H9 (cell line): ENCODE results near the gene OGFR. TPM values are rescaled to one million over a fixed set of nuclear protein-coding genes. Genes with fewer than 3 reads are reported as not detected.

Source experiments
- DNase-seq: peaks from one replicate; pipeline ENCODE4 v3.0.0-alpha.2; 2017
- H2AFZ ChIP-seq: one replicate; pipeline ENCODE4 v1.6.1; 2013; ENCODE audit warnings: mild to moderate bottlenecking, low read length, control low read depth, moderate library complexity
- H2AK5ac ChIP-seq: 2 replicates; pipeline ENCODE4 v1.6.1; 2013; ENCODE audit warnings: low read length, control low read depth, mixed read lengths; ENCODE audit not compliant: insufficient read length
- H2BK120ac ChIP-seq: one replicate; pipeline ENCODE4 v1.6.1; 2013; ENCODE audit warnings: low read depth, mild to moderate bottlenecking, low read length, control low read depth, inconsistent platforms; ENCODE audit not compliant: poor library complexity, severe bottlenecking
- H2BK12ac ChIP-seq: 2 replicates; pipeline ENCODE4 v1.6.1; 2013; ENCODE audit warnings: low read length, control low read depth, mixed read lengths, low read depth; ENCODE audit not compliant: insufficient read length
- H2BK15ac ChIP-seq: 2 replicates; pipeline ENCODE4 v1.6.1; 2013; ENCODE audit warnings: low read depth, low read length, control low read depth
- H2BK20ac ChIP-seq: one replicate; pipeline ENCODE4 v1.6.1; 2013; ENCODE audit warnings: low read depth, mild to moderate bottlenecking, low read length, control low read depth, inconsistent platforms; ENCODE audit not compliant: poor library complexity, severe bottlenecking
- H2BK5ac ChIP-seq: 2 replicates; pipeline ENCODE4 v1.6.1; 2013; ENCODE audit warnings: low read length, control low read depth, mixed read lengths; ENCODE audit not compliant: insufficient read length
- H3K14ac ChIP-seq: 2 replicates; pipeline ENCODE4 v1.6.1; 2013; ENCODE audit warnings: low read length, control low read depth; ENCODE audit not compliant: insufficient read depth
- H3K18ac ChIP-seq: 2 replicates; pipeline ENCODE4 v1.6.1; 2013; ENCODE audit warnings: low read depth, mild to moderate bottlenecking, mixed read lengths, low read length, control low read depth; ENCODE audit not compliant: insufficient read length
- H3K23ac ChIP-seq: 2 replicates; pipeline ENCODE4 v1.6.1; 2013; ENCODE audit warnings: low read length, control low read depth, mixed read lengths, low read depth; ENCODE audit not compliant: insufficient read length
- H3K23me2 ChIP-seq: 2 replicates; pipeline ENCODE4 v1.6.1; 2013; ENCODE audit warnings: low read depth, mild to moderate bottlenecking, mixed read lengths, low read length, control low read depth; ENCODE audit not compliant: insufficient read length, poor library complexity, severe bottlenecking
- H3K27ac ChIP-seq: 2 replicates; pipeline ENCODE4 v1.5.1; 2013; ENCODE audit warnings: low read length, control low read depth, mixed read lengths, low read depth; ENCODE audit not compliant: insufficient read length
- H3K27me3 ChIP-seq: 2 replicates; pipeline ENCODE4 v1.6.1; 2013; ENCODE audit warnings: low read length, control low read depth, inconsistent platforms; ENCODE audit not compliant: insufficient read depth
- H3K4ac ChIP-seq: 2 replicates; pipeline ENCODE4 v1.6.1; 2013; ENCODE audit warnings: low read depth, mild to moderate bottlenecking, control low read depth, inconsistent platforms, low read length, moderate library complexity
- H3K4me1 ChIP-seq: 2 replicates; pipeline ENCODE4 v1.6.1; 2013; ENCODE audit warnings: low read length, control low read depth, inconsistent platforms; ENCODE audit not compliant: insufficient read depth
- H3K4me2 ChIP-seq: 2 replicates; pipeline ENCODE4 v1.6.1; 2013; ENCODE audit warnings: low read length, control low read depth, mixed read lengths; ENCODE audit not compliant: insufficient read length, insufficient read depth
- H3K56ac ChIP-seq: 2 replicates; pipeline ENCODE4 v1.6.1; 2013; ENCODE audit warnings: low read depth, mild to moderate bottlenecking, mixed read lengths, low read length, control low read depth; ENCODE audit not compliant: insufficient read length
- H3K79me1 ChIP-seq: 2 replicates; pipeline ENCODE4 v1.6.1; 2013; ENCODE audit warnings: low read depth, mild to moderate bottlenecking, moderate library complexity, low read length, control low read depth, inconsistent platforms; ENCODE audit not compliant: insufficient read depth, poor library complexity, severe bottlenecking
- H3K79me2 ChIP-seq: 2 replicates; pipeline ENCODE4 v1.6.1; 2013; ENCODE audit warnings: low read length, control low read depth, inconsistent platforms; ENCODE audit not compliant: insufficient read depth
- H3K9ac ChIP-seq: 2 replicates; pipeline ENCODE4 v1.6.1; 2013; ENCODE audit warnings: low read length, control low read depth, mixed read lengths; ENCODE audit not compliant: insufficient read length; ENCODE audit errors: extremely low read depth
- H3K9me3 ChIP-seq: one replicate; pipeline ENCODE4 v1.6.1; 2013; ENCODE audit warnings: low read depth, low read length, inconsistent platforms; ENCODE audit not compliant: control insufficient read depth
- H3T11ph ChIP-seq: one replicate; pipeline ENCODE4 v1.6.1; 2013; ENCODE audit warnings: mild to moderate bottlenecking, low read length, control low read depth, inconsistent platforms
- H4K20me1 ChIP-seq: one replicate; pipeline ENCODE4 v1.6.1; 2013; ENCODE audit not compliant: control insufficient read depth, insufficient read length, insufficient read depth
- H4K5ac ChIP-seq: 2 replicates; pipeline ENCODE4 v1.6.1; 2013; ENCODE audit warnings: low read depth, mild to moderate bottlenecking, mixed read lengths, low read length, control low read depth; ENCODE audit not compliant: insufficient read length
- H4K8ac ChIP-seq: replicated peaks from 2 replicates; pipeline ENCODE4 v1.6.1; 2013; ENCODE audit warnings: low read length, control low read depth, mixed read lengths, low read depth; ENCODE audit not compliant: insufficient read length
- H4K91ac ChIP-seq: 2 replicates; pipeline ENCODE4 v1.6.1; 2013; ENCODE audit warnings: low read depth, mild to moderate bottlenecking, moderate library complexity, mixed read lengths, low read length, control low read depth; ENCODE audit not compliant: insufficient read length
- H3K27ac Mint-ChIP-seq, 3 experiments: 2 replicates in 2 of 3; 3 replicates in 1 of 3; pipeline ENCODE4 v1.8.0; 2020 to 2021; ENCODE audit warnings: mixed read lengths in 3 of 3, mild to moderate bottlenecking in 1 of 3, moderate library complexity in 1 of 3
- H3K27me3 Mint-ChIP-seq: 2 replicates; pipeline ENCODE4 v1.8.0; 2021; ENCODE audit warnings: low read depth, mild to moderate bottlenecking, moderate library complexity, mixed read lengths
- H3K36me3 Mint-ChIP-seq, 3 experiments: 2 replicates in 2 of 3; 3 replicates in 1 of 3; pipeline ENCODE4 v1.8.0; 2020 to 2021; ENCODE audit warnings: low read depth in 3 of 3, mixed read lengths in 3 of 3; ENCODE audit not compliant: insufficient read depth in 1 of 3
- H3K4me1 Mint-ChIP-seq, 2 experiments: 2 replicates each; pipeline ENCODE4 v1.8.0; 2020; ENCODE audit warnings: mixed read lengths in 2 of 2
- H3K4me3 Mint-ChIP-seq, 2 experiments: 2 replicates in 1 of 2; 3 replicates in 1 of 2; pipeline ENCODE4 v1.8.0; 2020 to 2021; ENCODE audit warnings: mild to moderate bottlenecking in 2 of 2, mixed read lengths in 2 of 2, moderate library complexity in 1 of 2
- H3K9me3 Mint-ChIP-seq, 2 experiments: 2 replicates in 1 of 2; 3 replicates in 1 of 2; pipeline ENCODE4 v1.8.0; 2020; ENCODE audit warnings: mild to moderate bottlenecking in 2 of 2, mixed read lengths in 2 of 2, moderate library complexity in 1 of 2
- CTCF ChIP-seq: fragments of 200-600 bp; sonication (generic); conservative IDR thresholded peaks from 3 replicates; pipeline ENCODE4 v1.8.0; 2021; ENCODE audit warnings: antibody characterized with exemption, mild to moderate bottlenecking
- WGBS: extraction: QIAGEN DNeasy Blood & Tissue Kit; methylation state at CpG from one replicate; pipeline ENCODE4 v1.1.7; 2013; ENCODE audit warnings: missing lambda C conversion rate, low lambda C conversion rate, mixed read lengths; ENCODE audit not compliant: insufficient read length; ENCODE audit errors: extremely low coverage; 5-methylcytosine and 5-hydroxymethylcytosine counted together
- total RNA-seq: library from RNA; stranded (reverse); gene quantifications from 2 replicates; pipeline ENCODE4 v1.2.1, GENCODE V29; 2021

The OGFR gene
- total RNA-seq, 1 experiment from 2014 or later = 33.1 TPM

- no CpG with 5 or more reads among the region's 10 CpGs for WGBS
- H3K27ac Mint-ChIP-seq = no peak overlapping the region
- no peak for TF ChIP-seq CTCF
These were observed 48.6 kb upstream of the OGFR start for GRCh38 chr20:62755817-62756724.

More at GRCh38 chr20:62755817-62756724, 48.6 kb upstream of the OGFR start:
- Histone ChIP-seq H3K23me2 (no peaks in the 10 kb centered on the region), H3K9me3 (no peaks in the 10 kb centered on the region), H2BK5ac (no peak overlapping the region), H4K20me1 (no peaks in the 10 kb centered on the region), H3K23ac (no peak overlapping the region), H3K27ac (no peak overlapping the region), H2BK20ac (no peak overlapping the region), H3K14ac (no peak overlapping the region; the same call in 1 of the 2 replicates), H3K18ac (no peak overlapping the region), H2AFZ (no peak overlapping the region), H3K79me2 (no peaks in the 10 kb centered on the region), H2BK120ac (no peak overlapping the region), H4K8ac (no peak overlapping the region), H2BK12ac (no peak overlapping the region), H3K9ac (no peak overlapping the region), H3T11ph (no peak overlapping the region), H4K91ac (no peak overlapping the region), H2AK5ac (no peak overlapping the region), H3K56ac (no peak overlapping the region), H2BK15ac (no peak overlapping the region), H3K27me3 (no peaks in the 10 kb centered on the region), H3K79me1 (no peaks in the 10 kb centered on the region), H3K4me2 (no peak overlapping the region), H3K4ac (no peak overlapping the region), H3K4me1 (0 out of 2 replicates have a peak, but pooled peaks cover 3% of the 10 kb centered on the region), H4K5ac (no peak overlapping the region)
- peaks cover 0 to 16% of the 10 kb centered on the region in 2 experiments; a peak in 2 of 4 replicates for H3K4me1 Mint-ChIP-seq
- H3K36me3 Mint-ChIP-seq = no peaks in the 10 kb centered on the region
- DNase-seq = no peak
- H3K4me3 Mint-ChIP-seq = no peak overlapping the region
- peaks cover 24% of the 10 kb centered on the region for H3K27me3 Mint-ChIP-seq
- no peaks in the 10 kb centered on the region; a peak in 1 of 5 replicates for H3K9me3 Mint-ChIP-seq
